K562 (cell line): ENCODE results near the gene THAP6.

Source experiments
- CHD2 ChIP-seq: IDR thresholded peaks from 2 replicates; pipeline ENCODE4 v1.6.1; 2011; ENCODE audit warnings: low read depth, low read length
- CTCF ChIP-seq, 3 experiments: IDR thresholded peaks in 2 of 3; conservative IDR thresholded peaks in 1 of 3; 2 replicates each; pipeline ENCODE4 v1.5.1; 2011 to 2012; ENCODE audit warnings: low read length in 3 of 3, mild to moderate bottlenecking in 3 of 3, control low read depth in 2 of 3, improper control_type of control experiment in 1 of 3, inconsistent platforms in 1 of 3, low read depth in 1 of 3, mixed read lengths in 1 of 3, moderate library complexity in 1 of 3; ENCODE audit not compliant: insufficient read depth in 2 of 3
- E2F6 ChIP-seq, 2 experiments: IDR thresholded peaks; 2 replicates each; pipeline ENCODE4 v1.6.1; 2011; ENCODE audit warnings: borderline replicate concordance in 1 of 2, control low read depth in 1 of 2, low read depth in 1 of 2, low read length in 1 of 2, mild to moderate bottlenecking in 1 of 2, mixed read lengths in 1 of 2, moderate library complexity in 1 of 2; ENCODE audit not compliant: insufficient read depth in 1 of 2, insufficient read length in 1 of 2, poor library complexity in 1 of 2, severe bottlenecking in 1 of 2; ENCODE audit errors: extremely low read depth in 1 of 2
- E4F1 ChIP-seq: fragments of 250-450 bp; sonication (Bioruptor Pico); IDR thresholded peaks from 2 replicates; pipeline ENCODE4 v1.5.0; 2021; ENCODE audit warnings: mild to moderate bottlenecking, borderline replicate concordance
- JUNB ChIP-seq: fragments of 450-650 bp; formaldehyde crosslinking; conservative IDR thresholded peaks from 2 replicates; pipeline ENCODE4 v1.4.0; 2020; ENCODE audit warnings: mild to moderate bottlenecking
- MED1 ChIP-seq: sonication (generic); formaldehyde crosslinking; IDR thresholded peaks from 2 replicates; pipeline ENCODE4 v1.8.1; 2023; ENCODE audit warnings: missing genetic modification reagents, borderline replicate concordance
- MTA1 ChIP-seq: fragments of 450-650 bp; IDR thresholded peaks from 2 replicates; pipeline ENCODE4 v1.6.1; 2017; ENCODE audit warnings: borderline replicate concordance
- PRPF4 ChIP-seq: fragments of 200-400 bp; formaldehyde crosslinking; IDR thresholded peaks from one replicate; pipeline ENCODE4 v1.6.1; 2017; ENCODE audit warnings: low read length, low read depth, mild to moderate bottlenecking; ENCODE audit not compliant: insufficient read depth, poor library complexity, severe bottlenecking
- SIN3A ChIP-seq, 2 experiments: fragments of 150-350 bp in 1 of 2; IDR thresholded peaks; 2 replicates each; pipeline ENCODE4 v1.6.1; 2011 to 2016; ENCODE audit warnings: borderline replicate concordance in 2 of 2, low read depth in 2 of 2, low read length in 2 of 2, mild to moderate bottlenecking in 2 of 2, moderate library complexity in 2 of 2; ENCODE audit not compliant: control insufficient read depth in 1 of 2
- TFAM ChIP-seq: fragments of 250-450 bp; sonication (Bioruptor Pico); conservative IDR thresholded peaks from 2 replicates; pipeline ENCODE4 v1.5.0; 2021; ENCODE audit warnings: mild to moderate bottlenecking, moderate library complexity
- ZBTB7A ChIP-seq: IDR thresholded peaks from 2 replicates; pipeline ENCODE4 v1.6.1; 2011; ENCODE audit warnings: low read depth, mild to moderate bottlenecking, low read length, moderate library complexity, borderline replicate concordance; ENCODE audit not compliant: control insufficient read depth
- ZNF408 ChIP-seq: fragments of 250-450 bp; sonication (Bioruptor Pico); IDR thresholded peaks from 2 replicates; pipeline ENCODE4 v1.4.0; 2020; ENCODE audit warnings: low read depth, mild to moderate bottlenecking, moderate library complexity

- no peak for TF ChIP-seq MTA1
- no peak for TF ChIP-seq PRPF4
- TF ChIP-seq ZNF408 (CRISPR knock-in tag): no peak
- no peak for TF ChIP-seq TFAM (CRISPR knock-in tag)
- no peak for TF ChIP-seq E2F6 (IDR thresholded peaks at IDR 0.05; ENCODE audit: borderline replicate concordance in 1 of 2, extremely low read depth in 1 of 2, insufficient read depth in 1 of 2, insufficient read length in 1 of 2, low read depth in 1 of 2, low read length in 1 of 2, poor library complexity in 1 of 2, severe bottlenecking in 1 of 2)
- no peak for TF ChIP-seq SIN3A (IDR thresholded peaks at IDR 0.05; ENCODE audit: borderline replicate concordance in 2 of 2, control insufficient read depth in 1 of 2, low read depth in 2 of 2, low read length in 2 of 2)
- 0 out of 6 replicates have a peak, but pooled peaks of 1 of the 3 experiments have one; percentile 20 for TF ChIP-seq CTCF (IDR thresholded peaks at IDR 0.05 in 2 of 3, conservative IDR thresholded peaks at IDR 0.05 in 1 of 3; ENCODE audit: insufficient read depth in 2 of 3, low read depth in 1 of 3, low read length in 3 of 3)
- TF ChIP-seq JUNB (CRISPR knock-in tag): no peak
- no peak for TF ChIP-seq ZBTB7A
- no peak for TF ChIP-seq CHD2
- no peak for TF ChIP-seq MED1
- TF ChIP-seq E4F1 (CRISPR knock-in tag): no peak
Observed at GRCh38 chr4:75555294-75556164, 41.3 kb downstream of the THAP6 start, which contains the start of gene ODAPH.
